ENCODE results near the gene HLA-G. TPM values are rescaled to one million over a fixed set of nuclear protein-coding genes. Genes with fewer than 3 reads are reported as not detected.

HLA-G gene
- total and polyA plus RNA-seq, 2 of the 4 experiments (the other 2 are of a cell fraction) = not detected

GRCh38 chr6:29839917-29840316 is 12.3 kb downstream of the HLA-G start:
- no peak overlapping the region for H3K14ac ChIP-seq (replicated peaks; ENCODE audit: low read depth, low read length)
- no peak overlapping the region for H3K18ac ChIP-seq (ENCODE audit: low read depth, low read length)
- H3K4ac ChIP-seq (ENCODE audit: low read depth, low read length) = no peak overlapping the region
- H3K23ac ChIP-seq (ENCODE audit: low read depth, low read length) = no peak overlapping the region
- intact Hi-C loops (cut with micrococcal nuclease) = no loop called here
- H4K8ac ChIP-seq (ENCODE audit: low read depth in 2 of 2, low read length in 2 of 2) = no peak overlapping the region
- no peaks in the 10 kb centered on the region for H3K9me1 ChIP-seq (ENCODE audit: insufficient read depth, low read length)
- no peak overlapping the region for H4K91ac ChIP-seq (ENCODE audit: insufficient read depth, low read depth, low read length)
- no peak overlapping the region for H2AK5ac ChIP-seq (ENCODE audit: low read depth, low read length)
- ChIA-PET POLR2A (ENCODE audit: unreplicated experiment) (no interaction called here), CTCF (no interaction called here)
- no peak overlapping the region for H2AFZ ChIP-seq (replicated peaks; ENCODE audit: low read length, poor library complexity)
- no peaks in the 10 kb centered on the region for H3K9me3 ChIP-seq (ENCODE audit: control insufficient read depth, insufficient read depth, low read length)
- H3K27ac ChIP-seq (ENCODE audit: insufficient read depth, low read length) = no peak overlapping the region
- no CpG with 5 or more reads among the region's 1 CpG for WGBS, 2 experiments (ENCODE audit: extremely low coverage in 2 of 2, insufficient read length in 1 of 2)
- H2BK5ac ChIP-seq (ENCODE audit: low read depth, low read length, poor library complexity, severe bottlenecking) = no peak overlapping the region
- in situ Hi-C loops (cut with MboI; ENCODE audit: low sequenced_read_pairs) = loop anchor here (10.0 kb wide), 2 partner anchors 105 to 295 kb away; partner anchors contain the start of gene TRIM40
- no peak overlapping the region for H3K4me3 ChIP-seq (ENCODE audit: insufficient read depth, low read depth, low read length)
- no peaks in the 10 kb centered on the region for H3K36me3 ChIP-seq (ENCODE audit: control insufficient read depth, insufficient read depth, low read length)
- no peak overlapping the region for H3K9ac ChIP-seq (ENCODE audit: low read depth, low read length)
- no peak overlapping the region for H4K5ac ChIP-seq (ENCODE audit: low read depth, low read length)
- H2AK9ac ChIP-seq (replicated peaks; ENCODE audit: low read depth, low read length, poor library complexity) = no peak overlapping the region
- no peak overlapping the region for H2BK20ac ChIP-seq (ENCODE audit: low read depth, low read length)
- H4K20me1 ChIP-seq (ENCODE audit: insufficient read depth, low read length) = no peaks in the 10 kb centered on the region
- no peak for DNase-seq
- H3K4me1 ChIP-seq (ENCODE audit: control insufficient read depth, insufficient read depth, low read length) = no peaks in the 10 kb centered on the region
- H2BK15ac ChIP-seq (ENCODE audit: low read depth, low read length) = no peak overlapping the region
- H3K4me2 ChIP-seq (ENCODE audit: low read depth, low read length) = no peak overlapping the region
- no TSS peak for BruUV-seq (replicated peaks)
- peaks cover 11% of the 10 kb centered on the region for H3K27me3 ChIP-seq (ENCODE audit: control insufficient read depth, insufficient read depth, low read length)
- TF ChIP-seq NFE2L2 (IDR thresholded peaks at IDR 0.05; ENCODE audit: low read depth, low read length) (no peak), MAZ (IDR thresholded peaks at IDR 0.05; ENCODE audit: borderline replicate concordance, low read depth, low read length) (no peak), RAD21 (IDR thresholded peaks at IDR 0.05; ENCODE audit: low read length) (no peak), SMC3 (IDR thresholded peaks at IDR 0.05; ENCODE audit: low read depth, low read length) (no peak), POLR2A (IDR thresholded peaks at IDR 0.05; ENCODE audit: low read depth, low read length) (no peak), RCOR1 (IDR thresholded peaks at IDR 0.05; ENCODE audit: insufficient replicate concordance, low read length) (no peak), CTCF (conservative IDR thresholded peaks at IDR 0.05; ENCODE audit: low read depth, low read length) (no peak), MXI1 (IDR thresholded peaks at IDR 0.05; ENCODE audit: borderline replicate concordance, low read depth, low read length) (no peak)
- TF ChIP-seq, protein P1, sequence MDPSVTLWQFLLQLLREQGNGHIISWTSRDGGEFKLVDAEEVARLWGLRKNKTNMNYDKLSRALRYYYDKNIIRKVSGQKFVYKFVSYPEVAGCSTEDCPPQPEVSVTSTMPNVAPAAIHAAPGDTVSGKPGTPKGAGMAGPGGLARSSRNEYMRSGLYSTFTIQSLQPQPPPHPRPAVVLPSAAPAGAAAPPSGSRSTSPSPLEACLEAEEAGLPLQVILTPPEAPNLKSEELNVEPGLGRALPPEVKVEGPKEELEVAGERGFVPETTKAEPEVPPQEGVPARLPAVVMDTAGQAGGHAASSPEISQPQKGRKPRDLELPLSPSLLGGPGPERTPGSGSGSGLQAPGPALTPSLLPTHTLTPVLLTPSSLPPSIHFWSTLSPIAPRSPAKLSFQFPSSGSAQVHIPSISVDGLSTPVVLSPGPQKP (IDR thresholded peaks at IDR 0.05; ENCODE audit: borderline replicate concordance, low read depth, low read length) = no peak
- dilution Hi-C loops (cut with HindIII; ENCODE audit: low sequenced_read_pairs, unreplicated experiment) = no loop called here
- no peak overlapping the region for H3K56ac ChIP-seq (ENCODE audit: extremely low read depth, insufficient read depth, low read length)
- H2BK120ac ChIP-seq (ENCODE audit: low read depth, low read length) = no peak overlapping the region
- no peaks in the 10 kb centered on the region for H3K79me1 ChIP-seq (ENCODE audit: low read depth in 1 of 2, low read length in 2 of 2)
- no peak for ATAC-seq (ENCODE audit: low read depth)

Measured in IMR-90 (cell line).